Loucy (cell line): Measurements from ENCODE around the gene USO1.
"Not testable (repeated sequence)": the region's sequence is repeated elsewhere in the genome, so short reads cannot be mapped to it uniquely, and the experiment has no call there.

Experiments
- H2AFZ ChIP-seq: fragments of 200-600 bp; sonication (generic); 2 replicates; pipeline ENCODE4 v1.6.0; 2016; ENCODE audit warnings: antibody characterized with exemption, mild to moderate bottlenecking, low read length, moderate library complexity
- H3F3A ChIP-seq: fragments of 200-600 bp; 2 replicates; pipeline ENCODE4 v1.6.0; 2016; ENCODE audit warnings: antibody characterized with exemption, low read depth, mild to moderate bottlenecking
- H3K27me3 ChIP-seq: fragments of 200-600 bp; sonication (generic); 2 replicates; pipeline ENCODE4 v1.6.1; 2014; ENCODE audit warnings: low read length, mild to moderate bottlenecking; ENCODE audit not compliant: insufficient read depth, poor library complexity, severe bottlenecking
- H3K36me3 ChIP-seq: fragments of 200-600 bp; sonication (generic); 2 replicates; pipeline ENCODE4 v1.6.1; 2016; ENCODE audit warnings: low read length; ENCODE audit not compliant: insufficient read depth
- H3K4me1 ChIP-seq: fragments of 200-600 bp; sonication (generic); 2 replicates; pipeline ENCODE4 v1.5.1; 2014; ENCODE audit warnings: low read length, mild to moderate bottlenecking; ENCODE audit not compliant: insufficient read depth, poor library complexity, severe bottlenecking
- H3K4me2 ChIP-seq: fragments of 200-600 bp; sonication (generic); 2 replicates; pipeline ENCODE4 v1.6.0; 2014; ENCODE audit warnings: antibody characterized with exemption, low read length, low read depth, mild to moderate bottlenecking; ENCODE audit not compliant: poor library complexity, severe bottlenecking
- H3K4me3 ChIP-seq: fragments of 200-600 bp; sonication (generic); 2 replicates; pipeline ENCODE4 v1.5.1; 2014; ENCODE audit warnings: low read length, mild to moderate bottlenecking, mixed read lengths; ENCODE audit not compliant: poor library complexity, severe bottlenecking
- H3K79me2 ChIP-seq: fragments of 200-600 bp; sonication (generic); 2 replicates; pipeline ENCODE4 v1.6.1; 2014; ENCODE audit warnings: low read length; ENCODE audit not compliant: insufficient read depth
- H3K9ac ChIP-seq: fragments of 200-600 bp; sonication (generic); 2 replicates; pipeline ENCODE4 v1.6.0; 2014; ENCODE audit warnings: mild to moderate bottlenecking, low read depth, low read length, moderate library complexity; ENCODE audit not compliant: poor library complexity, severe bottlenecking
- H3K9me2 ChIP-seq: fragments of 200-600 bp; sonication (generic); replicated peaks from 2 replicates; pipeline ENCODE4 v1.6.1; 2016; ENCODE audit warnings: low read depth, low read length, mixed read lengths
- H3K9me3 ChIP-seq: fragments of 200-600 bp; sonication (generic); 2 replicates; pipeline ENCODE4 v1.6.1; 2014; ENCODE audit warnings: mild to moderate bottlenecking, antibody characterized with exemption, low read length, low read depth; ENCODE audit not compliant: insufficient read depth
- H4K20me1 ChIP-seq: fragments of 200-600 bp; sonication (generic); 2 replicates; pipeline ENCODE4 v1.6.0; 2014; ENCODE audit warnings: antibody characterized with exemption, low read length, mild to moderate bottlenecking; ENCODE audit not compliant: insufficient read depth, poor library complexity, severe bottlenecking
- CTCF ChIP-seq: fragments of 200-600 bp; sonication (generic); conservative IDR thresholded peaks from 2 replicates; pipeline ENCODE4 v1.5.1; 2014; ENCODE audit warnings: mild to moderate bottlenecking, antibody characterized with exemption, low read length
- EZH2phosphoT487 ChIP-seq: fragments of 200-600 bp; IDR thresholded peaks from 2 replicates; pipeline ENCODE4 v1.6.1; 2018; ENCODE audit warnings: antibody characterized with exemption, mild to moderate bottlenecking, moderate library complexity, borderline replicate concordance

USO1 gene

GRCh38 chr4:75786938-75787337 is 62.6 kb downstream of the USO1 start:
- no peaks in the 10 kb centered on the region for H3K9me3 ChIP-seq
- no peaks in the 10 kb centered on the region for H3K4me1 ChIP-seq
- no peaks in the 10 kb centered on the region for H3K9me2 ChIP-seq
- no peak overlapping the region for H3K4me3 ChIP-seq
- no peaks in the 10 kb centered on the region for H3K27me3 ChIP-seq
- H3F3A ChIP-seq = no peaks in the 10 kb centered on the region
- no peaks in the 10 kb centered on the region for H3K79me2 ChIP-seq
- H3K36me3 ChIP-seq = peaks cover 68% of the 10 kb centered on the region; the same call in 1 of the 2 replicates
- no peak overlapping the region for H2AFZ ChIP-seq
- H3K4me2 ChIP-seq = no peak overlapping the region
- H4K20me1 ChIP-seq = no peaks in the 10 kb centered on the region
- no peak overlapping the region for H3K9ac ChIP-seq
- TF ChIP-seq CTCF (no peak), EZH2phosphoT487 (no peak)

GRCh38 chr4:75790024-75790423 is 65.6 kb downstream of the USO1 start:
- TF ChIP-seq CTCF (no peak), EZH2phosphoT487 (no peak)
- Histone ChIP-seq H3K4me1 (no peaks in the 10 kb centered on the region), H3K4me3 (no peak overlapping the region), H3K4me2 (no peak overlapping the region), H3K27me3 (no peaks in the 10 kb centered on the region), H4K20me1 (no peaks in the 10 kb centered on the region), H3K9me3 (no peaks in the 10 kb centered on the region), H3K9ac (no peak overlapping the region), H3K79me2 (no peaks in the 10 kb centered on the region), H2AFZ (no peak overlapping the region), H3K36me3 (peaks cover 47% of the 10 kb centered on the region; the same call in 1 of the 2 replicates), H3F3A (no peaks in the 10 kb centered on the region), H3K9me2 (no peaks in the 10 kb centered on the region)

GRCh38 chr4:75800972-75801371 is 76.6 kb downstream of the USO1 start:
- Histone ChIP-seq H3K4me1 (no peaks in the 10 kb centered on the region), H3K4me2 (no peak overlapping the region), H3F3A (no peaks in the 10 kb centered on the region), H3K36me3 (peaks cover 38% of the 10 kb centered on the region), H4K20me1 (no peaks in the 10 kb centered on the region), H3K27me3 (no peaks in the 10 kb centered on the region), H3K4me3 (no peak overlapping the region), H3K9me2 (no peaks in the 10 kb centered on the region), H3K79me2 (no peaks in the 10 kb centered on the region), H3K9me3 (no peaks in the 10 kb centered on the region), H3K9ac (no peak overlapping the region), H2AFZ (no peak overlapping the region)
- TF ChIP-seq CTCF (no peak), EZH2phosphoT487 (no peak)

- not testable (repeated sequence) for H3K9ac ChIP-seq, H2AFZ ChIP-seq, H3K4me3 ChIP-seq, H3K79me2 ChIP-seq, H3K27me3 ChIP-seq, H3K4me1 ChIP-seq, H4K20me1 ChIP-seq, H3F3A ChIP-seq, H3K9me3 ChIP-seq, H3K9me2 ChIP-seq, H3K4me2 ChIP-seq
- H3K36me3 ChIP-seq = peaks cover 68% of the 10 kb centered on the region; the same call in 1 of the 2 replicates
These were observed 81.7 kb downstream of the USO1 start for GRCh38 chr4:75806035-75806434.
